ENCODE data around the gene ZRANB1.
A peak's percentile ranks its signal among the peaks of the same experiment; 100 is the strongest.

The ZRANB1 gene

GRCh38 chr10:125020386-125020785 is 78.5 kb downstream of the ZRANB1 start:
- TF ChIP-seq CTCF (conservative IDR thresholded peaks at IDR 0.05; ENCODE audit: low read depth, low read length) = no peak
- no peak for DNase-seq (ENCODE audit: low read depth)
- no peak overlapping the region for H3K4me3 ChIP-seq (ENCODE audit: low read length)

- no peak for TF ChIP-seq CTCF (conservative IDR thresholded peaks at IDR 0.05; ENCODE audit: low read depth, low read length)
- H3K4me3 ChIP-seq (ENCODE audit: low read length) = no peak overlapping the region
- no peak for DNase-seq (ENCODE audit: low read depth)
Measured at GRCh38 chr10:125020871-125021270, 78.9 kb downstream of the ZRANB1 start.

- no peak for TF ChIP-seq CTCF (conservative IDR thresholded peaks at IDR 0.05; ENCODE audit: low read depth, low read length)
- no peak overlapping the region for H3K4me3 ChIP-seq (ENCODE audit: low read length)
- no peak for DNase-seq (ENCODE audit: low read depth)
Measured at GRCh38 chr10:125021686-125022344, 79.9 kb downstream of the ZRANB1 start.

GRCh38 chr10:125022671-125023070 is 80.7 kb downstream of the ZRANB1 start:
- no peak for TF ChIP-seq CTCF (conservative IDR thresholded peaks at IDR 0.05; ENCODE audit: low read depth, low read length)
- DNase-seq (ENCODE audit: low read depth) = no peak
- no peak overlapping the region for H3K4me3 ChIP-seq (ENCODE audit: low read length)

- DNase-seq (ENCODE audit: low read depth) = no peak
- no peak overlapping the region for H3K4me3 ChIP-seq (ENCODE audit: low read length)
- TF ChIP-seq CTCF (conservative IDR thresholded peaks at IDR 0.05; ENCODE audit: low read depth, low read length) = no peak
Measured at GRCh38 chr10:125023255-125023654, 81.3 kb downstream of the ZRANB1 start.

GRCh38 chr10:125023862-125024496 is 82.1 kb downstream of the ZRANB1 start:
- H3K4me3 ChIP-seq (ENCODE audit: low read length) = peak overlapping the region; percentile 31
- no peak for DNase-seq (ENCODE audit: low read depth)
- TF ChIP-seq CTCF (conservative IDR thresholded peaks at IDR 0.05; ENCODE audit: low read depth, low read length) = no peak
